Measurements from ENCODE around the gene TRAM2.

TRAM2 gene

DNA sequence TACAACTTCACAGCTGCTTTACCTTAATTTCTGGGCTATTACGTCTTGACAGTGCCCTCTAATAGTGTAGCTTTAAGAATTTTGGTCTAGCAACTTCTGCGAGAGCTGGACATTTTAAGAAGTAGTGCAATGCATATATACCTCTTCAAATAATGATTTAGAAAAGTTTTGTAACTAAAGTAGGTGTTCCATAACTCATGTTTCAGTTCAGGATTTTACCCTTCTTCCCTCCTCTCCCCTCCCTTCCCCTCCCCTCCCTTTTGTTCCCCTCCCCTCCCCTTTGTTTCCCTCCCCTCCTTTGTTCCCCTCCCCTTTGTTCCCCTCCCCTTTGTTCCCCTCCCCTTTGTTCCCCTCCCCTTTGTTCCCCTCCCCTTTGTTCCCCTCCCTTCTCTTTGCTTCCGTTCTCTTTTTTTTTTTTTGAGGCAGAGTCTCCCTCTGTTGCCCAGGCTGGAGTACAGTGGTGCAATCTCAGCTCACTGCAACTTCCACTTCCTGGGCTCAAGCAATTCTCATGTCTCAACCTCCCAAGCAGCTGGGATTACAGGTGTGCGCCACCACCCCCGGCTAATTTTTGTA lies 28.8 kb upstream of the TRAM2 start:
- Histone ChIP-seq H3K4me1 (ENCODE audit: control insufficient read depth, insufficient read depth, low read length) (peaks cover 24% of the 10 kb centered on the region), H3K4me3 (ENCODE audit: low read length) (no peak overlapping the region), H3K36me3 (ENCODE audit: insufficient read depth, low read length) (no peaks in the 10 kb centered on the region), H3K9me3 (replicated peaks; ENCODE audit: low read length) (no peaks in the 10 kb centered on the region), H3K9ac (ENCODE audit: low read depth, low read length) (no peak overlapping the region), H3K4me2 (ENCODE audit: low read length) (no peak overlapping the region), H3K27me3 (ENCODE audit: control insufficient read depth, insufficient read depth, low read length) (no peaks in the 10 kb centered on the region)

DNA sequence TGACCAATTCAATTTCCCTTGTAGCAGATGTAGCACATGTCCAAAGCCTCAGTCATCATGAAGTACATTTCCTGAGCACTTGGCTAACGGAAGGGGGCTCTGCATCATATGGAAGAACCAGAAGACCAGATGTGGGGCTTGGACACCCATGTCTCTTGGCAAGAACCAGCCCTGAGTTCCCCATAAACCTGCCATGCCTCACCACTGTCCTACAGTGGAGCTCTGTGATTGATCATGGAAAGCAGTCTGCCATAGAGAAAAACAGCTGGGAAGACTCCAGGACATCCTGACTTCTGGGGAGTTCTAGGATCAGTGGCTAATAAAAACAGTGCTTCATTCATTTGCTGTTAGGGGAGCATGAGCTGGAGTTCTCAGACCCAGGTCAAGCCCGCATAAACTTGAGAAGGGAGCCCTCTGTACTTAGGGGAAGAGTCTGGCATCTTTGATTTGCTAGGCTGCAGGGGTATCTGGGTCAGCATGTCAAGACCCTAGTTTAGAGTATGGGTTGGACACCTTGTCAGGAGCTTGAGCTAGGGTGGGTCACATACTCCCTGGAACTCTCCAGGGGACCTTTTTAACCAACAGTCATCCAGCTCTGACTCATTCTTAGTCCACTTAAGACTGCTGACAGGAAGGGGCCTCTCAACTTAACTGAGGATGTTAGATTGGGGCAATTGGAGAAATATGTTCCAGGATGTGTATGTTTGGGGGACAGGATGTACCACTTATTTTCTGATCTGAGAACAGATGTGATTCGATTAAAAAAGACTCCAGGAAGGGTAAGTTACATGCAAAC lies 26.3 kb upstream of the TRAM2 start:
- H3K36me3 ChIP-seq (ENCODE audit: insufficient read depth, low read length): no peaks in the 10 kb centered on the region
- no peaks in the 10 kb centered on the region for H3K27me3 ChIP-seq (ENCODE audit: control insufficient read depth, insufficient read depth, low read length)
- peak overlapping the region; percentile 23 for H3K4me2 ChIP-seq (ENCODE audit: low read length)
- H3K9ac ChIP-seq (ENCODE audit: low read depth, low read length): peak overlapping the region; percentile 27
- H3K4me1 ChIP-seq (ENCODE audit: control insufficient read depth, insufficient read depth, low read length): peaks cover 29% of the 10 kb centered on the region
- H3K4me3 ChIP-seq (ENCODE audit: low read length): peak overlapping the region; percentile 15
- H3K9me3 ChIP-seq (replicated peaks; ENCODE audit: low read length): no peaks in the 10 kb centered on the region

DNA sequence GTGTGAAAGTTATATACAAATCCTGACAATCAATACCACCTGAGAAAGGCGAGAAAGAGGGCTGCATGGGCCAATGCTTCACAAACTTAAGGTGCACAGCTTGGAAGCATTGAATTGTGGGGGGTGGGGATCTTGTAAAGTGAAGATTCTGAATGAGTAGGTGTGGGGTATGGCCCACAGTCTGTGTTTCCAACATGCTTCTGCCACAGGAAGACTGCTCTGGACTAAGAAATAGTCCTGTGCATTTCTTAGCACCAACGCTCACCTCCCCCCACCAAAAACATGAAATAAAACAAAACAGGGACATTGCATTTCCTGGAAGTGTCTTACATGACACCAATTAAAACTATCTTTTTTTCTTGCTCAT lies 21.9 kb upstream of the TRAM2 start:
- Histone ChIP-seq H3K9me3 (replicated peaks; ENCODE audit: low read length) (no peaks in the 10 kb centered on the region), H3K4me2 (ENCODE audit: low read length) (peak overlapping the region; percentile 13), H3K27me3 (ENCODE audit: control insufficient read depth, insufficient read depth, low read length) (no peaks in the 10 kb centered on the region), H3K9ac (ENCODE audit: low read depth, low read length) (no peak overlapping the region), H3K36me3 (ENCODE audit: insufficient read depth, low read length) (no peaks in the 10 kb centered on the region), H3K4me1 (ENCODE audit: control insufficient read depth, insufficient read depth, low read length) (peaks cover 65% of the 10 kb centered on the region), H3K4me3 (ENCODE audit: low read length) (no peak overlapping the region)

DNA sequence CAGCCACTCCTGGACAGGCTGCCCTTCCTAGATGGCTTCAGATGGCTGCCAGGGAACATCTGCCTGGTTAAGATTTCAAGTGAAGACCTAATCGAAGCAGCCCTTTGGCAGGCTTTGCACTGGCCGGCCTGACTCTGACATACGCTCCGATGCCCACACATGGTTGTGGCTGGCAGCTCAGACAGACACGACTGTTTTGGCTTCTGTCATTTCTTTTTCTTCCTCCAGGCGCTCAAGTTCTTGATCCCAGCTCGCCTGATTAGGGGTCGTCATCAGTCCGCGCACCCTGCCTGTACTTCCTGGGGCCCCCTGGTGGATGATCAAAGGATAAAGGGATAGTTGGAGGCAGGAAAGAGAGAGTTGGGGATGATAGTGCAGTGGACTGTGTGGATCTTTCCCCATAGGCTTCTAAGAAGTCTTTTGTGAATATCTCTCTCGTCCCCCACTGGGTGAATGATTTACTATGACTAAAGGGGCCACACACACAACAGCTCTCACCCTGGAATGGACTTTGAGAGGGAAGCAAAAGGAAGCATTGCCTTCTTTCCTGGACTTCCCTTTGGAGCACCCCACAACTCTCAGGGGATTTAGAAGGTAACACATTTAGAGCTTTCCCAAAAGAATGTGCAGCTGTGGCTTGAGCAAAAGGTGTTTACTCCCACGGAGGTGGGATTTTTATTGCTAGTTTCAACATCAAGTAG lies 21.4 kb upstream of the TRAM2 start:
- Histone ChIP-seq H3K36me3 (ENCODE audit: insufficient read depth, low read length) (no peaks in the 10 kb centered on the region), H3K4me2 (ENCODE audit: low read length) (peak overlapping the region; percentile 56), H3K9ac (ENCODE audit: low read depth, low read length) (peak overlapping the region; percentile 81), H3K4me1 (ENCODE audit: control insufficient read depth, insufficient read depth, low read length) (peaks cover 59% of the 10 kb centered on the region), H3K27me3 (ENCODE audit: control insufficient read depth, insufficient read depth, low read length) (no peaks in the 10 kb centered on the region), H3K4me3 (ENCODE audit: low read length) (no peak overlapping the region), H3K9me3 (replicated peaks; ENCODE audit: low read length) (no peaks in the 10 kb centered on the region)

DNA sequence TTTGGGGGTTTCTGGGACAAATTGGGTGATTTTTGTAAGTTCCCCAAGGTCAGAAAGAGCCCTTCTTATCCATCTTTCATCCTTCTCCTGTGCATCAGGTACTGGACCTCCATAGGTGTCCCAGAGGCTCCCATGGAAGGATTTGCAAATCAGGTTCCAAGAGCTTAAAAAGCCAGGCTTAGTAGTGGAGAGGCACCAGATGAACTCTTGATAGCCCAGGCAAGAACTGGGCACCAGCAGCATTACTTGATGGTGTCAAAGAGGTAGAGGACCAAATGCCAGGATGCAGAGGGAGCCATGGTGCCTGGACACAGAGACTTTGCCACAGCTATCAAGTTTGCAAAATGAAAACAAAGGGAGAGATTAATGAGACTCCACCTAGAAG lies 20.9 kb upstream of the TRAM2 start:
- Histone ChIP-seq H3K9ac (ENCODE audit: low read depth, low read length) (peak overlapping the region; percentile 81), H3K4me3 (ENCODE audit: low read length) (no peak overlapping the region), H3K9me3 (replicated peaks; ENCODE audit: low read length) (no peaks in the 10 kb centered on the region), H3K27me3 (ENCODE audit: control insufficient read depth, insufficient read depth, low read length) (no peaks in the 10 kb centered on the region), H3K4me1 (ENCODE audit: control insufficient read depth, insufficient read depth, low read length) (peaks cover 54% of the 10 kb centered on the region), H3K4me2 (ENCODE audit: low read length) (peak overlapping the region; percentile 56), H3K36me3 (ENCODE audit: insufficient read depth, low read length) (no peaks in the 10 kb centered on the region)

DNA sequence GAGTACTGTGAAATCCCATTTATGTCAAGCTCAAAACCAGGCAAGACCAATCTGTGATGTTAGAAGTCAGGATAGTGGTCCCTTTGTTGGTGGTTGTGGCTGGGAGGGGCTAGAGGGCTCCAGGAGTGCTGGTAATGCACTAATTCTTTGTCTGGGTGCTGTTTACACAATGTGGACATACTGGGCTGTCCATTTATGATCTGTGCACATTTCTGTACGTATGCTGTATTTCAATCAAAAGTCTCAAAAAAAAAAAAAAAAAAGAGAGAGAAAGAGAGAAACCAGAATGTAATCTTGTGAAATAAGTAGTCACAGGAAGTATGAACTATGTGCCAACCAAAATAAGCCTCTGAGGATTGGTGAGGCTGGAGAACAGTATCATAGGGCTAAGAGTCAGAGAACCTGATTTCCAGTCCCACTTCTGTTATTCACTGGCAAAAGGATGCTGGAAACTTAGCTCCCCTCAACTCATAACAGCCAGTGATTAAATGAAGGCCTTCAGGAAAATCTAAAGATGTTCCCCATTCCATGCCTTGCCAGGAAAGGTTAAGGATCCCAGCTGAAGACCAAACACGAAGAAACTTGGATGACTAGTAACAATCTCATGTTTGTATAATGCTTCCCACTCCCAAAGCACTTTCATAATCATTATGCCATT lies 19.6 kb upstream of the TRAM2 start:
- peak overlapping the region; percentile 76 for H3K4me2 ChIP-seq (ENCODE audit: low read length)
- peak overlapping the region; percentile 81 for H3K9ac ChIP-seq (ENCODE audit: low read depth, low read length)

DNA sequence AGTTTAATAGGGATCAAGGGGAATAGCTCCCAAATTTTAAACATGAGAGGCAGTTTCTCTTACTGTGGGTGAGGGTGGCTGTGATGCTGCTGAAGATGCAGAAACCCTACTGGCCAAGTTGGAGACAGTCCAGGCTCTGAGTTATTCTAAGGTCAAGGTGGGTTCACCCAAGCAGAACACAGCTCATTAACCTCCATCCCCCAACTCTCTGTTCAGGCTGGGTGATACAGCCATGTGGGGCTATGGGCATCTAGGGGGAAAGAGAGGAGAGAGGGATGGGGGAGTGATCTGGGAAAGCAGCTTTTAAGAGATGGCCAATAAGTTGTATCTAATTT lies 18.9 kb upstream of the TRAM2 start:
- Histone ChIP-seq H3K9me3 (replicated peaks; ENCODE audit: low read length) (no peaks in the 10 kb centered on the region), H3K9ac (ENCODE audit: low read depth, low read length) (peak overlapping the region; percentile 81), H3K27me3 (ENCODE audit: control insufficient read depth, insufficient read depth, low read length) (no peaks in the 10 kb centered on the region), H3K36me3 (ENCODE audit: insufficient read depth, low read length) (no peaks in the 10 kb centered on the region), H3K4me1 (ENCODE audit: control insufficient read depth, insufficient read depth, low read length) (peaks cover 56% of the 10 kb centered on the region), H3K4me2 (ENCODE audit: low read length) (peak overlapping the region; percentile 76), H3K4me3 (ENCODE audit: low read length) (peak overlapping the region; percentile 48)

More for the DNA sequence above, 19.6 kb upstream of the TRAM2 start:
- no peaks in the 10 kb centered on the region for H3K9me3 ChIP-seq (replicated peaks; ENCODE audit: low read length)
- H3K4me1 ChIP-seq (ENCODE audit: control insufficient read depth, insufficient read depth, low read length): peaks cover 50% of the 10 kb centered on the region
- H3K4me3 ChIP-seq (ENCODE audit: low read length): peak overlapping the region; percentile 48
- H3K36me3 ChIP-seq (ENCODE audit: insufficient read depth, low read length): no peaks in the 10 kb centered on the region
- H3K27me3 ChIP-seq (ENCODE audit: control insufficient read depth, insufficient read depth, low read length): no peaks in the 10 kb centered on the region

DNA sequence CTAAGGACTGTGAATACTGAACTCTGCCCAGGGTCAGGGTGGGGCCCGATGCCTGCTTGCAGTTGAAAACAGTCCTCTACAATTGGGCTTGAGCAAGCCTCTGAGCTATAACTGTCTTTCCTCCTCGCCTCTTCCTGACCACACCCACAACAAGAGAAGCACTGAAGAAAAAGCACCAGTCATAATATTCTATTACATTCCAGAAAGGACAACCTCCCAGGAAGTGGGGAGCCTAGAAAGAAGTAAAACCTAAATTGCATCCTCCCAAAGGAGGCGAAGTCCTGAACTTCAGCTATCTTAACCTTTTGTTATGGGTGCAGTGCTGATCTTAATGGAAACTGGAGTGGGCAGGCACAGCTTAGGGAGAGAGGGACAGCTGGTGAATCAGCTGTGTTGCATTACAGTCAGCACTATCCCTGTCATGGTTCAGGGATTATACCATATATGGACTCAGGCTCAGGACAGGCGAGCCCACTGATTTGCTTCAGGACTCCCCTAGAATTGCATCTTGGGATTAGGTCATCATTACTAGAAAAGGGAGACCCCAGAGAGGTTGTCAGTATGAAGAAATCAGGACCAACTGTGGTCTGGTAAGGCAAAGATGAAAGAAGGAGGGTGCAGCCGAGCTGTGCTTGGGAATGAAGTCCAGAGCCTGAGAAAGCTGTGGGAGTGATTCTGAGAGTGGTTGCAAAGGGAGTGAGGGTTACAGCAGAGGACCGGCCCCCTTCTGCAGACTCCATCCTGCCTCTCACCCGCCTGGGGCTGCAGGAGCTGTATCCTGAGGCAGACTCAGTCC lies 18.3 kb upstream of the TRAM2 start:
- peak overlapping the region; percentile 81 for H3K9ac ChIP-seq (ENCODE audit: low read depth, low read length)
- peak overlapping the region; percentile 48 for H3K4me3 ChIP-seq (ENCODE audit: low read length)
- peaks cover 61% of the 10 kb centered on the region for H3K4me1 ChIP-seq (ENCODE audit: control insufficient read depth, insufficient read depth, low read length)

DNA sequence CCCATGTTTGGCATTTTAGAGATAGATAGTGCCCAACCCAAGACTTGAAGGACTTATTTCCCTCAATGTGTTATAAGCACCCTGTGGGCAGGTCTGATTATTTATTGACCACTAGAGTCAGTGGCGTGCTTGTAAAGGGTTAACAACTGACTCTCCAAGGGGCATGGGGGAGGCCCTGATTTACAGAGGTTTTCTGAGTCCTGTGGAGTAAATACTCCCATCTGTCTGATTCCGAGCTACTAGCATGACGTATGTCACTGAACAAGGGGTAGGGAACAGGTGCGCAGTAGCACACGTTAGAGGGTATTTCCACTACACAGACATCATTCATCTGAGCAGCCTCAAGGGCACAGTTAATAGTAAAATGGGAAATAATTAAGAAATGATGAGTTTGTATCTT lies 17.4 kb upstream of the TRAM2 start:
- no peaks in the 10 kb centered on the region for H3K27me3 ChIP-seq (ENCODE audit: control insufficient read depth, insufficient read depth, low read length)
- H3K4me3 ChIP-seq (ENCODE audit: low read length): no peak overlapping the region

More for the DNA sequence above, 18.3 kb upstream of the TRAM2 start:
- Histone ChIP-seq H3K27me3 (ENCODE audit: control insufficient read depth, insufficient read depth, low read length) (no peaks in the 10 kb centered on the region), H3K9me3 (replicated peaks; ENCODE audit: low read length) (no peaks in the 10 kb centered on the region), H3K36me3 (ENCODE audit: insufficient read depth, low read length) (no peaks in the 10 kb centered on the region), H3K4me2 (ENCODE audit: low read length) (peak overlapping the region; percentile 76)

DNA sequence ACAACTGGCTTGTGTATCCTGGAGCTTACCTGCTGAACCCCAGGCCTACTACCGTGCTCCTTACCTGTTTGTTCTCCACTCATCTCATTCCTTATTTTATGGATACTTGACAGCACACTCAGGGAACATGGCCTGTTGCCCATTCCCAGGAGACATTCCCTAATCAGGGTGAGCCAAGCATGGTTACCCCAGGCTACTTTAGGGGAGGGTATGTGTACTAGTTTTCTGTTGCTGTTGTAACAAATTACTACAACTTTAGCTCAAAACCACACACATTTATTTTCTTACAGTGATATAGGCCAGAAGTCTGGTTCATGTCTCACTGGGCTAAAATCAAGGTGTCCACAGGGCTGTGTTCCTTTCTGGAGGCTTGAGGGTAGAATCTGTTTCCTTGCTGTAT lies 15.0 kb upstream of the TRAM2 start:
- H3K4me1 ChIP-seq (ENCODE audit: control insufficient read depth, insufficient read depth, low read length): peaks cover 45% of the 10 kb centered on the region
- H3K9me3 ChIP-seq (replicated peaks; ENCODE audit: low read length): no peaks in the 10 kb centered on the region
- H3K4me3 ChIP-seq (ENCODE audit: low read length): no peak overlapping the region
- no peak overlapping the region for H3K9ac ChIP-seq (ENCODE audit: low read depth, low read length)
- no peaks in the 10 kb centered on the region for H3K36me3 ChIP-seq (ENCODE audit: insufficient read depth, low read length)
- no peak overlapping the region for H3K4me2 ChIP-seq (ENCODE audit: low read length)
- no peaks in the 10 kb centered on the region for H3K27me3 ChIP-seq (ENCODE audit: control insufficient read depth, insufficient read depth, low read length)

More for the DNA sequence above, 17.4 kb upstream of the TRAM2 start:
- H3K9ac ChIP-seq (ENCODE audit: low read depth, low read length): peak overlapping the region; percentile 81
- H3K9me3 ChIP-seq (replicated peaks; ENCODE audit: low read length): no peaks in the 10 kb centered on the region
- H3K36me3 ChIP-seq (ENCODE audit: insufficient read depth, low read length): no peaks in the 10 kb centered on the region
- H3K4me1 ChIP-seq (ENCODE audit: control insufficient read depth, insufficient read depth, low read length): peaks cover 65% of the 10 kb centered on the region
- H3K4me2 ChIP-seq (ENCODE audit: low read length): peak overlapping the region; percentile 76

Measured in skeletal muscle satellite cell (primary cell).